ENCODE data around the gene UCKL1.

Gene UCKL1

DNA sequence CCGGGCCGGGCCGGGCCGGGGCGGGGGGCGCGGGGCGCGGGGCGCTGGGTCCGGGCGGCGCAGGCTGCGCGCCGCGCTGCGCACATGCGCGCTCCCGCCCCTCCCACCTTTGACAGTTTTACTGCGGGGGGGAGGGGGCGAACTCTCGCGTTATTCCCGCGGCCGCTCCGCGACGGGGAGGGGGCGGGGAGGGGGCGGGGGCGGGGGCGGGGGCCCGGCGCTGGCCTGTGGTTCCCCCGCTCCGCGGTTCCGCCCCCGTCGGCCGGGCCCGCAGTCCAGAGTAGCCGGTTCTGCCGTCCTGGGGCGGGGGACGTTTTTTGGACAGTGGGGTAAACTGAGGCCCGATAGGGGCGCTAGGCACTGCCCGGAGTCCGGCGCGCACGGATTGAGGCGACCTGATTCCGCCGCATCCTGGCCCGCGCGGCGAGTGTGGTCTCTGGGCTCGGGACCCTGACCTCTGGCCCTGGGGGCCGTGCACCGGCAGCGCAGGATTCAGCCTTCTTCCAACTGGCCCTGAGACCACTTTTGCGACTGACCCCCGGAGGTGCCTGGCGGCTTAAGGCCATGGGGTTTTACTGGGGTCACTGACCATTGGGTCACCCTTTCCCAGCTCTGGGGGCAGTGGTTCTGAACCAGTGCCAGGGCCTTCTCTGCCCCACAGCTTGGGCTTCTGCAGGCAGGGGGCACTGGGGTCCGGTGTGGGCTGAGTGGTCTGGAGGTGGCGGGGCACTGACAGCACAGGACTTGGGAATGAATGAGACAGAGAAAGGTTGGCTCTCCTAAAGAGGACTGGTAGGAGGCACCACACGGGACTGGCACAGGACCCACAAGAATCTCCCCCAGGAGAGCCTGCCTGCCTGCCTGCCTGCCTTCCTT, 13.9 kb upstream of the UCKL1 start, which contains the start of gene ZNF512B:
Gene ZNF512B (minus strand): TSS at position 93 of the 876 bp plus-strand sequence. CDS start 1,980 bp downstream, outside the sequence.
- Histone ChIP-seq H3K27me3 (ENCODE audit: control insufficient read depth, insufficient read depth, low read length) (peaks cover 16% of the 10 kb centered on the region), H3K9me3 (ENCODE audit: control insufficient read depth, low read depth, low read length) (no peaks in the 10 kb centered on the region), H3K4me3 (ENCODE audit: low read length) (peak within 1 kb of the TSS; percentile 75), H3K27ac (ENCODE audit: low read length) (no peak within 1 kb of the TSS), H3K4me1 (ENCODE audit: control insufficient read depth, low read depth, low read length) (peaks cover 5% of the 10 kb centered on the region), H3K9ac (ENCODE audit: low read length) (peak within 1 kb of the TSS; percentile 83), H3K36me3 (ENCODE audit: control insufficient read depth, low read depth, low read length) (peaks cover 4% of the 10 kb centered on the region)

DNA sequence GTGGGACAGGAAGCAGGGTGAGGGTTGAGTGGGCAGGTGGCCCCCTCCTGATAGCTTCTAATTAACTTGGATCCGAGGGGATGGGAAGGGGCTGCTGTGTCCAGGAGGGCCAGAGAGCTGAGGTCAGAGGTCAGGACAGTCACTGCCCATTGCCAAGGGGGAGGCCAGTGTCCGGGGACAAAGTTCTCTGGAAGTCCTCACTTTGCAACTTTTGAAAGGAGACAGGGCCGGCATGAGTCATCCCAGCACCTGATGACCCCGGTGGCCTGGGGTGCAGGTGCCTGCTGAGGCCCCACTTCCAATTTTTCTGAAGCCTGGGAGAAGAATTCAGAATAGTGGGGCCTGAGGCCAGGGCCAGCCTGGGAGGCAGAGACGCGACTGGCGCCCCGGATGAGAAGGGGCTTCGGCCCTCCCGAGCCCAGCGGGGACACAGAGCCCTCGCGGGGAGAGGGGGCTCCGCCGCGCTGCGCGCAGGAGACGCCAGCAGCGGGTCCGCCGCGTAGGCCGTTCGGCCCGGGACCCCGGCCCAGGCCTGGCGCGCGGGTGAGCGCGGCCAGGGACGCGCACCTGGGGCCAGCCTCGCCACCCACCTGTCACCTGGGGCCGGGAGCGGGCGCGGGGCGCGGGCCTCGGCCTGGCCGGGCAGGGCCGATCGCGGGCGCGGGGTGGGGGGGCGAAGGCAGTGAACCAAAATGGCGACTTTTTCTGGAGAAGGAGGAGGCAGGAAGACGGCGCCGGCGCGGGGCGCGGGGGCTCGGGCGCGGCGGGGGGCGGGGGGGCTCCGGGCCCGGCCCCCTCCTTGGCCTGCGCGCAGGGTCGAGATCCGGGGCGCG, 12.9 kb upstream of the UCKL1 start:
- H3K4me3 ChIP-seq (ENCODE audit: low read length) = peak overlapping the region; percentile 75
- no peaks in the 10 kb centered on the region for H3K9me3 ChIP-seq (ENCODE audit: control insufficient read depth, low read depth, low read length)
- H3K9ac ChIP-seq (ENCODE audit: low read length) = peak overlapping the region; percentile 83
- peaks cover 5% of the 10 kb centered on the region for H3K4me1 ChIP-seq (ENCODE audit: control insufficient read depth, low read depth, low read length)
- H3K27ac ChIP-seq (ENCODE audit: low read length) = no peak overlapping the region
- H3K27me3 ChIP-seq (ENCODE audit: control insufficient read depth, insufficient read depth, low read length) = peaks cover 16% of the 10 kb centered on the region
- peaks cover 4% of the 10 kb centered on the region for H3K36me3 ChIP-seq (ENCODE audit: control insufficient read depth, low read depth, low read length)

DNA sequence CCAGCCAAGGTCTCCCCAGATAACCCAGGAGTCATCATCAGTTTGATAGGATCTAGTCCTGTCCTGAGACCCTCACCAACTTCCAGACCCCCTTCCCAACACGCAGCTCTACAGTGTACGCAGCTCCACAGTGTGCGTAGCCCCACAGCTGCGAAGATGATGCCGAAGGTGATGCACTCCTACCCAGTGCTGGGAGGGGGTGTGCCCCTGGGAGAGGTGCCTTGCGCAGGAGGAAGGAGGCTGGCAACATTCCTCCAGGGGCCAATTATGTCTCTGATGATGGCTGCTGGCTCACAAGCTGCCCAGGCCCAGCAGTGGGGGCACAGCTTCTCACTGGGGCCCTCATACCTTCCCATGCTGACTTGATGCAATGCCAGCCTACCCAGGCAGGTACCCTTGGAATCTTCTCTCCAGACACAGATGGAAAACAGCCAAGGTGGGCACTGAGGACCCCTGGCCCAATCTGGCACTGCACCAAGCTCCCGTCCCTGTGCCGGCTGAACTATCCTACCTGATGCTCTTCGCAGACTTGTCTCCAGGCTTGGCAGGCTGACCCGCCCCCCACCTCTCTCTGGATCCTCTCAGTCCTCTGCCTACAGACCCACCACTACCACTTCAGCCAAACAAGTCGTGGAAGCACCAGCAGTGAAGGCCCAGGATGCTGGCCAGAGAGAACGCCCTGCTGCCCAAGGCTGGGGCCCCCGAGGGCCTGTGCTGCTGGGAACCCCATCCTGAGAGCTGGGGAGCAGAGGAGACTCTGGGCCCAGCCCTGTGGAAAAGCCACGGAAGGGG, 12.1 kb upstream of the UCKL1 start:
- no peak overlapping the region for H3K27ac ChIP-seq (ENCODE audit: low read length)
- peak overlapping the region; percentile 75 for H3K4me3 ChIP-seq (ENCODE audit: low read length)
- H3K36me3 ChIP-seq (ENCODE audit: control insufficient read depth, low read depth, low read length) = peaks cover 11% of the 10 kb centered on the region
- peak overlapping the region; percentile 83 for H3K9ac ChIP-seq (ENCODE audit: low read length)
- H3K27me3 ChIP-seq (ENCODE audit: control insufficient read depth, insufficient read depth, low read length) = peaks cover 16% of the 10 kb centered on the region
- peaks cover 5% of the 10 kb centered on the region for H3K4me1 ChIP-seq (ENCODE audit: control insufficient read depth, low read depth, low read length)
- H3K9me3 ChIP-seq (ENCODE audit: control insufficient read depth, low read depth, low read length) = no peaks in the 10 kb centered on the region

DNA sequence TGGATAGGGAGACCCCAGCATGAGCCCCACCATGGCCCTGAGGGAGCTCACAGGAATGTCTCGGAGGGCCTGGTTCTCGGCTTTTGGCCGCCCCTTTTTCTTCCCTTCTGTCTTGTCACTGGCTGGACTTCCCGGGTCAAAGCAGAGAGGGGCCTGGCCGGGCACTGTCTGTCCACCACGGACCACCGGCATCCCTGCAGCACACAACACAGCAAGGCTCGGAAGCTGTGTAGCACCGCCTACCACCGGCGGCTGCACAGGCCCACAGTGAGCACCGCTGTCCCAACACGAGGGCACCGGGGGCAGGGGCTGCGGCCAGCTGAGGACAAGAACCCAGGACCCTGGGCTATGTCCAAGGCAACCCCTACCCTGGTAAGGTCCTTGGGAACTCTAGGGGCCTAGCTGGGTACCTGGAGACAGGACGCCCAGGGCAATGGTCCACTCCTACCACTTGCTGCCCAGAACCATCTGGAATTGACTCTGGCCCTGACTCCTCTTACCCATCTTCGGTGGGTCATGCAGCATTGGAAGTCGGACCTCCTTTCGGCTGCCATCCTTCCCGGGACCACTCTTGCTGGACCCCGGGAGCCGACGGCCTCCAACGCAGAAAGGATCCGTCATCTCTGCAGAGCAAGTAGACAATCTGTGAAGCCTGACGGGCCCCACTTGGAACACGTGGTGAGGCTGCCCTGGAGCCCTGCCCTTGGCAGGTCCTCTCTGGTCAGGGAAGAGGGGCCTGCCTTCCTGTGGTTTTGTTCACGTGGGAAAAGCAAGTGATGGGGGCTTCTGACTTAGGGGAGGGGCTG, 11.3 kb upstream of the UCKL1 start:
- peaks cover 11% of the 10 kb centered on the region for H3K27me3 ChIP-seq (ENCODE audit: control insufficient read depth, insufficient read depth, low read length)
- H3K4me1 ChIP-seq (ENCODE audit: control insufficient read depth, low read depth, low read length) = peaks cover 5% of the 10 kb centered on the region
- no peak overlapping the region for H3K4me3 ChIP-seq (ENCODE audit: low read length)
- no peak overlapping the region for H3K27ac ChIP-seq (ENCODE audit: low read length)
- no peaks in the 10 kb centered on the region for H3K9me3 ChIP-seq (ENCODE audit: control insufficient read depth, low read depth, low read length)
- H3K36me3 ChIP-seq (ENCODE audit: control insufficient read depth, low read depth, low read length) = peaks cover 15% of the 10 kb centered on the region
- no peak overlapping the region for H3K9ac ChIP-seq (ENCODE audit: low read length)

DNA sequence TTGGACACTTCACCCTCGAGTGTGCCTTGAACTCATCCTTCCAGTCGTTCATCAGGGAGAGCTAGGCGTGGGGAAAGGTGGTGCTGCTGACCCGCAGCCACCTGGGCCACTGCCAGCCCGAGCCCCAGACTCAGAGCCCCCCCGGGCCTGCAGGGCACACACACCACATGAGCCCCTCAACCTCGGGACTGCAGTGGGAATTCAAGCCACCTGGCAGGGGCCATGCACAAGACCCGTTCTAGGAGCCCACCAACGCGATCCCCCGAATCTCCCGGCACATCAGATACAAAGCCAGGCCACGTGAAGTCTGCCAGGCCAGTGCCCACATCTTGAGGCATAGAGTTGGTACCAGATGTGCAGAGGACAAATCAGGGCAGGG, 10.7 kb upstream of the UCKL1 start:
- Histone ChIP-seq H3K9ac (ENCODE audit: low read length) (no peak overlapping the region), H3K4me3 (ENCODE audit: low read length) (no peak overlapping the region), H3K36me3 (ENCODE audit: control insufficient read depth, low read depth, low read length) (peaks cover 19% of the 10 kb centered on the region), H3K27ac (ENCODE audit: low read length) (no peak overlapping the region), H3K4me1 (ENCODE audit: control insufficient read depth, low read depth, low read length) (peaks cover 5% of the 10 kb centered on the region), H3K9me3 (ENCODE audit: control insufficient read depth, low read depth, low read length) (no peaks in the 10 kb centered on the region), H3K27me3 (ENCODE audit: control insufficient read depth, insufficient read depth, low read length) (peaks cover 11% of the 10 kb centered on the region)

DNA sequence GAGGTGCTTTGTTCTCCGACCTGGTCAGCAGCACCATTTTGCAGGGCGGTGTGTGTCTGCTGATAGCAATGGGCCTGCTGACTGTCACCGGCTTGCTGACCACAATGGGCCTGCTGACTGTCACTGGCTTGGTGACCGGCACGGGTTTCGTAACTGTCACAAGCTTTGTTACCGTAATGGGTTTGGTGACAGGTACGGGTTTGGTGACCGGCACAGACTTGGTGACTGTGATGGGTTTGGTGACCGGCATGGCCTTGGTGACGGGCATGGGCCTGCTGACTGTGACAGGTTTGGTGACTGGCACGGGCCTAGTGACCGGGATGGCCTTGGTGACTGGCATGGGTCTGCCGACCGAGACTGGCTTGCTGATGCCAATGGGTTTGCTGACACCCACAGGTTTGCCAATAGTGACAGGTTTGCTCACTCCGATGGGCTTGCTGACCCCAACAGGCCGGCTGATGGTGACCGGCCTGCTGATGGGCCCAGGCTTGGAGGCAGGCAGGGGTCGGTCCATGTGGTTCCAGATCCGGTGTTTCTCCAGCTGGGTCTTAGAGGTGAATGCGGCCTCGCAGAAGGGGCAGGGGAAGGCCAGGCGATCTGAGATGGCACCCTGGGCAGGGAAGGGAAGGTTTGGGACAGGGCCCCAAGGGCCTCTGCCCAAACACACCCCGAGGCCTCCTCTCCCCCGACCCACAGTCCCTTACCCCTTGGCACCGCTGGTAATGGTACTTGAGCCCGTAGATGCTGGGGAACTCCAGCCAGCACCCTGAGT, 10.1 kb upstream of the UCKL1 start:
- no peaks in the 10 kb centered on the region for H3K9me3 ChIP-seq (ENCODE audit: control insufficient read depth, low read depth, low read length)
- no peak overlapping the region for H3K4me3 ChIP-seq (ENCODE audit: low read length)
- H3K4me1 ChIP-seq (ENCODE audit: control insufficient read depth, low read depth, low read length) = peaks cover 5% of the 10 kb centered on the region
- H3K27ac ChIP-seq (ENCODE audit: low read length) = no peak overlapping the region
- H3K9ac ChIP-seq (ENCODE audit: low read length) = no peak overlapping the region
- peaks cover 11% of the 10 kb centered on the region for H3K27me3 ChIP-seq (ENCODE audit: control insufficient read depth, insufficient read depth, low read length)
- peaks cover 25% of the 10 kb centered on the region for H3K36me3 ChIP-seq (ENCODE audit: control insufficient read depth, low read depth, low read length)

DNA sequence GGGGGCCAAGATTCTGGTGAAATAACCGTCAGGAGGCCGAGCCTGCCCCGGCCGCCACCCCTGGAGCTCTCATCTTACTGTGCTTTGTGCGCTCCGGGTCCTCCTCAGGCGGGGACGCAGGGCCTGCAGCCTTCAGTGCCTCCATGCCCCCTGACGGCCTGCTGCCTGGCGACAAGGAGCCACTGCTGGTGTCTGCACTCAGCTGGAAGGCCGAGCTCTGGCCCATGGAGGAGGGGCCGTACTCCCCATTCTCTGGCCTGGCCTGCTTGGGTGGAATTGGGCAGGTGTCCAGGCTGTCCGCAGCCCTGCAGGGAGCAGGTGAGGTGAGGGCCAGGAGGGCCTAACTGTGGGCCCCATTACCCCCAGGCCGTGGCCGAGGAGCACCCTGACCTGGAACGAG, 8.2 kb upstream of the UCKL1 start:
- peaks cover 6% of the 10 kb centered on the region for H3K4me1 ChIP-seq (ENCODE audit: control insufficient read depth, low read depth, low read length)
- peaks cover 28% of the 10 kb centered on the region for H3K36me3 ChIP-seq (ENCODE audit: control insufficient read depth, low read depth, low read length)
- H3K9me3 ChIP-seq (ENCODE audit: control insufficient read depth, low read depth, low read length) = no peaks in the 10 kb centered on the region
- H3K9ac ChIP-seq (ENCODE audit: low read length) = no peak overlapping the region
- H3K4me3 ChIP-seq (ENCODE audit: low read length) = no peak overlapping the region
- no peaks in the 10 kb centered on the region for H3K27me3 ChIP-seq (ENCODE audit: control insufficient read depth, insufficient read depth, low read length)
- no peak overlapping the region for H3K27ac ChIP-seq (ENCODE audit: low read length)

DNA sequence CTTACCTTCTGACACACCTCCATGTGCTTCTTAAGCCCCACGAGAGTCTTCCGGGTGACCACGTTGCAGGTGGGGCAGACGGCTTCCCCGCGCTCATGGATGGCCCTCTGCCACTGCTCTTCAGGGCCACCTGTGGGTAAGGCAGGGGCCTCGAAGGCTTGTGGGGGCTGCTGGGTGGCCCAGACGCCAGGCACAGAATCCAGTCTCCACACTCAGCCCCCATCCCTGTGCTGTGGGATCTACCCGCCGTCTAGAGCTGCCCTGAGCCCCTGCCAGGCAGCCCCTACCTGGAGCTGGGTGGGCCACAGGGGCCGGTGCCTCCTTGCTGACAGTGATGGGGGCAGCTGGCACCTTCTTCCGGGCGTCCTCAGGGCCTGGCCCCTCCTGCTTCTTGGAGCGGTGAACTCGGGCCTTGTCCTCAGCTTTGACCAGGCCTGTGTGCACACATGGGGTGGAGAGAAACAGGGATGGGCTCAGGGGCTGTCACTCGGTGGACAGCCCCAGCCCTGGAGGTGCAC, 7.6 kb upstream of the UCKL1 start:
- Histone ChIP-seq H3K9ac (ENCODE audit: low read length) (no peak overlapping the region), H3K4me1 (ENCODE audit: control insufficient read depth, low read depth, low read length) (peaks cover 10% of the 10 kb centered on the region), H3K9me3 (ENCODE audit: control insufficient read depth, low read depth, low read length) (no peaks in the 10 kb centered on the region), H3K27me3 (ENCODE audit: control insufficient read depth, insufficient read depth, low read length) (no peaks in the 10 kb centered on the region), H3K27ac (ENCODE audit: low read length) (no peak overlapping the region), H3K4me3 (ENCODE audit: low read length) (no peak overlapping the region), H3K36me3 (ENCODE audit: control insufficient read depth, low read depth, low read length) (peaks cover 28% of the 10 kb centered on the region)

DNA sequence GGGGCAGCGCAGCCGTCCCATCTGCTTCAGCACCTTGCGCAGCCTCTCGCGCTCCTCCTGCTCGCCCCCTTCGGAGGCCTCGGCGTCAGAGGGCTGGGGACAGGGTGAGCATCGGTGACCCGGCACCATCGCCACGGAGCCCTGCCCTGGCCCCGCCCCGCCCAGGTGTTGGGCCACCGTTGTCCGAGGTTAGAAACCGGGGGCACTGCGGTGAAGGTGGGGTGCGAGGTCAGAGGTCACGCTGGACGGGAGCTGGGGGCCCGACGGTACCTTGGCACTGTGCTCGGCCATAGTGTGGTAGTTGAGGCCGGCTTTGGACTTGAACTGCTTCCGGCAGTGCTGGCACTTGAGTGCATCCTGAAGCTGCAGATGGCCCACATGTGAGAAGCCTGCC, 7.1 kb upstream of the UCKL1 start:
- Histone ChIP-seq H3K9me3 (ENCODE audit: control insufficient read depth, low read depth, low read length) (no peaks in the 10 kb centered on the region), H3K4me3 (ENCODE audit: low read length) (no peak overlapping the region), H3K4me1 (ENCODE audit: control insufficient read depth, low read depth, low read length) (peaks cover 12% of the 10 kb centered on the region), H3K9ac (ENCODE audit: low read length) (no peak overlapping the region), H3K27ac (ENCODE audit: low read length) (no peak overlapping the region), H3K27me3 (ENCODE audit: control insufficient read depth, insufficient read depth, low read length) (no peaks in the 10 kb centered on the region), H3K36me3 (ENCODE audit: control insufficient read depth, low read depth, low read length) (peaks cover 28% of the 10 kb centered on the region)

Measured in iPS-18a (cell line).